Keratinocyte (primary cell): ENCODE data around the gene CCDC194. TPM values are rescaled to one million over a fixed set of nuclear protein-coding genes. Genes with fewer than 3 reads are reported as not detected.

Experiments
- DNase-seq: peaks from one replicate; pipeline ENCODE4 v3.0.0-alpha.2; 2011; ENCODE audit warnings: low read depth, missing footprints, low spot score
- FAIRE-seq: peaks from 2 replicates; lab custom pipeline; 2011; peaks lifted over from hg19 to GRCh38; lab: Jason Lieb, UNC
- H2AFZ ChIP-seq: 2 replicates; pipeline ENCODE4 v1.6.0; 2012; ENCODE audit warnings: low read length, control low read depth, inconsistent platforms; ENCODE audit not compliant: control insufficient read depth
- H3K27ac ChIP-seq: 2 replicates; pipeline ENCODE4 v1.5.1; 2011; ENCODE audit warnings: low read length; ENCODE audit not compliant: control insufficient read depth, insufficient read depth
- H3K27me3 ChIP-seq: 3 replicates; pipeline ENCODE4 v1.6.0; 2011; ENCODE audit warnings: low read length; ENCODE audit not compliant: control insufficient read depth, insufficient read depth; ENCODE audit errors: extremely low read depth
- H3K36me3 ChIP-seq, 2 experiments: 2 replicates in 1 of 2; 3 replicates in 1 of 2; pipeline ENCODE4 v1.5.1; 2011; ENCODE audit warnings: low read length in 2 of 2, mild to moderate bottlenecking in 1 of 2; ENCODE audit not compliant: control insufficient read depth in 2 of 2, insufficient read depth in 2 of 2; ENCODE audit errors: extremely low read depth in 1 of 2
- H3K4me1 ChIP-seq: 3 replicates; pipeline ENCODE4 v1.5.1; 2011; ENCODE audit warnings: low read length; ENCODE audit not compliant: control insufficient read depth, insufficient read depth; ENCODE audit errors: extremely low read depth
- H3K4me2 ChIP-seq: 3 replicates; pipeline ENCODE4 v1.6.0; 2011; ENCODE audit warnings: low read depth, low read length; ENCODE audit not compliant: control insufficient read depth, insufficient read depth; ENCODE audit errors: extremely low read depth
- H3K4me3 ChIP-seq, 3 experiments: fragments of 200-600 bp in 1 of 3; sonication (generic) in 1 of 3; 2 replicates in 2 of 3; 3 replicates in 1 of 3; pipeline ENCODE4 v1.5.1; 2011 to 2016; ENCODE audit warnings: low read length in 3 of 3, mild to moderate bottlenecking in 3 of 3, control low read depth in 2 of 3, inconsistent platforms in 1 of 3, low read depth in 1 of 3, mixed read lengths in 1 of 3, mixed run types in 1 of 3, moderate library complexity in 1 of 3; ENCODE audit not compliant: control insufficient read depth in 2 of 3, insufficient read depth in 2 of 3; ENCODE audit errors: extremely low read depth in 1 of 3
- H3K79me2 ChIP-seq: 2 replicates; pipeline ENCODE4 v1.6.0; 2012; ENCODE audit warnings: low read length; ENCODE audit not compliant: control insufficient read depth, insufficient read depth
- H3K9ac ChIP-seq: 3 replicates; pipeline ENCODE4 v1.6.0; 2011; ENCODE audit warnings: low read length; ENCODE audit not compliant: control insufficient read depth, insufficient read depth; ENCODE audit errors: extremely low read depth
- H3K9me1 ChIP-seq: 3 replicates; pipeline ENCODE4 v1.6.0; 2011; ENCODE audit warnings: low read length; ENCODE audit not compliant: control insufficient read depth, insufficient read depth; ENCODE audit errors: extremely low read depth
- H3K9me3 ChIP-seq: 2 replicates; pipeline ENCODE4 v1.5.1; 2012; ENCODE audit warnings: low read depth, low read length; ENCODE audit not compliant: control insufficient read depth
- H4K20me1 ChIP-seq: 3 replicates; pipeline ENCODE4 v1.6.0; 2011; ENCODE audit warnings: low read length; ENCODE audit not compliant: control insufficient read depth, insufficient read depth; ENCODE audit errors: extremely low read depth
- EZH2 ChIP-seq: IDR thresholded peaks from one replicate; pipeline ENCODE4 v1.6.1; 2012; ENCODE audit warnings: inconsistent platforms, mild to moderate bottlenecking, low read length, moderate library complexity
- dilution Hi-C: fragments of 300-500 bp; cut with MboI; formaldehyde crosslinking; loops from one replicate; pipeline ENCODE4 v1.7.0; 2020; ENCODE audit warnings: low sequenced_read_pairs; ENCODE audit not compliant: extremely low pct_ligation_motif_present
- polyA plus RNA-seq, 5 experiments: library from polyadenylated mRNA; depleted of rRNA in 3 of 5; stranded (reverse) in 3 of 5; stranded (forward) in 1 of 5; unstranded in 1 of 5; fragments of >200 nt; gene quantifications; 1 replicate in 1 of 5; 2 replicates in 3 of 5; 3 replicates in 1 of 5; pipeline versions ENCODE4 v1.2.1 to v1.2.3, GENCODE V29; 2011 to 2012; ENCODE audit warnings: missing spikeins in 2 of 5, low read depth in 1 of 5, low replicate concordance in 1 of 5
- TF ChIP-seq, protein P1 (sequence below), 3 experiments: IDR thresholded peaks in 1 of 3; conservative IDR thresholded peaks in 1 of 3; optimal IDR thresholded peaks in 1 of 3; 2 replicates in 2 of 3; 3 replicates in 1 of 3; pipeline versions ENCODE3 to v1.5.1; 2011; ENCODE audit warnings: low read length in 3 of 3, mild to moderate bottlenecking in 3 of 3, moderate library complexity in 2 of 3, control low read depth in 1 of 3, inconsistent platforms in 1 of 3; ENCODE audit not compliant: insufficient read depth in 2 of 3; ENCODE audit errors: extremely low read depth in 1 of 3

Gene CCDC194
- polyA plus RNA-seq, 1 donor (not counting 4 experiments of a cell fraction or from before 2014, with no cell fraction given): not detected

GRCh38 chr19:17394891-17395415, 957 bp upstream of the CCDC194 start:
- peaks cover 9% of the 10 kb centered on the region for H3K27me3 ChIP-seq
- TF ChIP-seq, protein P1, sequence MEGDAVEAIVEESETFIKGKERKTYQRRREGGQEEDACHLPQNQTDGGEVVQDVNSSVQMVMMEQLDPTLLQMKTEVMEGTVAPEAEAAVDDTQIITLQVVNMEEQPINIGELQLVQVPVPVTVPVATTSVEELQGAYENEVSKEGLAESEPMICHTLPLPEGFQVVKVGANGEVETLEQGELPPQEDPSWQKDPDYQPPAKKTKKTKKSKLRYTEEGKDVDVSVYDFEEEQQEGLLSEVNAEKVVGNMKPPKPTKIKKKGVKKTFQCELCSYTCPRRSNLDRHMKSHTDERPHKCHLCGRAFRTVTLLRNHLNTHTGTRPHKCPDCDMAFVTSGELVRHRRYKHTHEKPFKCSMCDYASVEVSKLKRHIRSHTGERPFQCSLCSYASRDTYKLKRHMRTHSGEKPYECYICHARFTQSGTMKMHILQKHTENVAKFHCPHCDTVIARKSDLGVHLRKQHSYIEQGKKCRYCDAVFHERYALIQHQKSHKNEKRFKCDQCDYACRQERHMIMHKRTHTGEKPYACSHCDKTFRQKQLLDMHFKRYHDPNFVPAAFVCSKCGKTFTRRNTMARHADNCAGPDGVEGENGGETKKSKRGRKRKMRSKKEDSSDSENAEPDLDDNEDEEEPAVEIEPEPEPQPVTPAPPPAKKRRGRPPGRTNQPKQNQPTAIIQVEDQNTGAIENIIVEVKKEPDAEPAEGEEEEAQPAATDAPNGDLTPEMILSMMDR (optimal IDR thresholded peaks at IDR 0.05 in 1 of 3, IDR thresholded peaks at IDR 0.05 in 1 of 3, conservative IDR thresholded peaks at IDR 0.05 in 1 of 3; ENCODE audit: extremely low read depth in 1 of 3, insufficient read depth in 2 of 3, low read length in 3 of 3): peak; percentile 46 to 92 (median 85)
- no peak for TF ChIP-seq EZH2
- dilution Hi-C loops: no loop called here
- DNase-seq: peak; percentile 46
- H3K4me3 ChIP-seq: no peak overlapping the region
- H3K4me2 ChIP-seq: no peak overlapping the region
- FAIRE-seq: no peak
- H3K9ac ChIP-seq: no peak overlapping the region
- peaks cover 9% of the 10 kb centered on the region for H3K4me1 ChIP-seq
- H3K36me3 ChIP-seq: no peaks in the 10 kb centered on the region
- no peak overlapping the region for H2AFZ ChIP-seq
- no peaks in the 10 kb centered on the region for H3K79me2 ChIP-seq
- H3K27ac ChIP-seq: no peak overlapping the region
- no peaks in the 10 kb centered on the region for H4K20me1 ChIP-seq
- no peaks in the 10 kb centered on the region for H3K9me3 ChIP-seq
- H3K9me1 ChIP-seq: no peaks in the 10 kb centered on the region

- Histone ChIP-seq H3K4me1 (peaks cover 9% of the 10 kb centered on the region), H2AFZ (no peak overlapping the region), H4K20me1 (no peaks in the 10 kb centered on the region), H3K79me2 (no peaks in the 10 kb centered on the region), H3K36me3 (no peaks in the 10 kb centered on the region), H3K9ac (no peak overlapping the region), H3K27ac (no peak overlapping the region), H3K9me3 (no peaks in the 10 kb centered on the region), H3K27me3 (peaks cover 10% of the 10 kb centered on the region), H3K4me2 (no peak overlapping the region), H3K9me1 (no peaks in the 10 kb centered on the region), H3K4me3 (no peak overlapping the region)
- FAIRE-seq (no peak), DNase-seq (no peak)
- dilution Hi-C loops: no loop called here
- no peak for TF ChIP-seq EZH2
- TF ChIP-seq, protein P1 (optimal IDR thresholded peaks at IDR 0.05 in 1 of 3, IDR thresholded peaks at IDR 0.05 in 1 of 3, conservative IDR thresholded peaks at IDR 0.05 in 1 of 3; ENCODE audit: extremely low read depth in 1 of 3, insufficient read depth in 2 of 3, low read length in 3 of 3): no peak
Measured at GRCh38 chr19:17393002-17393401, 994 bp downstream of the CCDC194 start.
